GM12872 (cell line): ENCODE measurements around the gene CBLC.

Source experiments
- CTCF ChIP-seq: IDR thresholded peaks from 3 replicates; pipeline ENCODE4 v1.5.1; 2011; ENCODE audit warnings: low read depth, mild to moderate bottlenecking, low read length, moderate library complexity; ENCODE audit not compliant: insufficient read depth

CBLC gene

GRCh38 chr19:44813841-44814470, 36.3 kb downstream of the CBLC start:
- no peak for TF ChIP-seq CTCF

DNA sequence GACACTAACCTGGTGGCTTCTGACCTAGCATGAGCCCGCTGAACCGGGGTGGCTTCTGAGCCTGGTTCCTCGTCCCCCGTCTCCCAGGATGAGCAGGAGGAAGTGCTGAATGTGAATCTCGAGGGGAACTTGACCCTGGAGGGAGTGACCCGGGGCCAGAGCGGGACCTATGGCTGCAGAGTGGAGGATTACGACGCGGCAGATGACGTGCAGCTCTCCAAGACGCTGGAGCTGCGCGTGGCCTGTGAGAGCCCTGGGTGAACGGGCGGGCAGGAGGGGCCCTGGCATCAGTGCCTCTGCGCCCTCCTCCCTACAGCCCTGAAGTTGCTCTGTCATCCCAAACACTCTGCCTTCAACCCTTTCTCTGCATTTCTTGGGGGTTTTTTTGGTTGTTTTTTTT, 36.8 kb downstream of the CBLC start:
- no peak for TF ChIP-seq CTCF

DNA sequence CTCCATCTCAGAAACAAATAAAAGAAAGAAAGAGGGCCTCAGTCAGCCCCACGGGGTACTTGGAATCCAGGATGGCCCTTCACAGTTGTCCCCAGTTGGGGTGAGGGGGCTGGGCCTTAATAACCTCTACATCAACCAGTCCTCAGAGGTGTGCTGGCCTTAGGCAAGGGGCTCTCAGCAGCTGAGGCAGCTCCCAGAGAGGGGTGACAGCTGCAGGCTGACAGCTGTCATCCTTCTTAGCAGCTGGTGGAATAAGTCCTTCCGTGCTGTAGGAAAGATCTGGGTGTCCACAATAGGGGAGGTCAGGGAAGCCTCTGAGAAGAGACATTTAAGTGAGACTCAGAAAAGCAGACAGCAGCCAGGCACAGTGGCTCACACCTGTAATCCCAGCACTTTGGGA, 38.6 kb downstream of the CBLC start:
- no peak for TF ChIP-seq CTCF

DNA sequence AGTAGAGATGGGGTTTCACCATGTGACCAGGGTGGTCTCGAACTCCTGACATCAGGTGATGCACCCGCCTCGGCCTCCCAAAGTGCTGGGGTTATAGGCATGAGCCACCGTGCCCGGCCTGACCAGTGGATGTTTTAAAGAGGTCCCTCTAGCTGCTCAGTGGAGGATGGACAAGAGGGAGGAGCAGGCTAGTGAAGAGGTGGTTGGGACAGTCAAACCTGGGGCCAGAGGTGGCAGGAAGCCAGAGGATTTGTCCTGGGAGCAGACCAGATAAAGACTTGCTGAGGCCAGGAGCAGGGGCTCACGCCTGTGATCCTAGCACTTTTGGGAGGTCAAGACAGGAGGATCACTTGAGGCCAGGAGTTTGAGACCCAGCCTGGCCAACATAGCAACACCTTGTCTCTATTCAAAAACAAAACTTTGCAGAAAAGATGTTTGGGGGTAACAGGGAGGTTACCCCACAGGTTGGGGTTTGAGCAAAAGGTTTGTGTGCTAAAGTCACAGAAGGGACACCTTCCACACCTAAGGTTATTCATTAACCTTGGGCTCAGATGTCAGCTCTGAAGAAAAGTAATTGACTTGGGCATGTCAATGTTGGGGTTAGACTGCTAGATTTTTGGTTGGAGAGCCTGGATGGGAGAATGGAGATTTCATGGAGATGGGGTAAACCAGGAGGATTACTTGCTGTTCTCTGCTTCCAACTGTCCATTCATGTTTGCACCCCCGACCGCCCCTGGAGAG, 40.2 kb downstream of the CBLC start:
- TF ChIP-seq CTCF, result no peak

DNA sequence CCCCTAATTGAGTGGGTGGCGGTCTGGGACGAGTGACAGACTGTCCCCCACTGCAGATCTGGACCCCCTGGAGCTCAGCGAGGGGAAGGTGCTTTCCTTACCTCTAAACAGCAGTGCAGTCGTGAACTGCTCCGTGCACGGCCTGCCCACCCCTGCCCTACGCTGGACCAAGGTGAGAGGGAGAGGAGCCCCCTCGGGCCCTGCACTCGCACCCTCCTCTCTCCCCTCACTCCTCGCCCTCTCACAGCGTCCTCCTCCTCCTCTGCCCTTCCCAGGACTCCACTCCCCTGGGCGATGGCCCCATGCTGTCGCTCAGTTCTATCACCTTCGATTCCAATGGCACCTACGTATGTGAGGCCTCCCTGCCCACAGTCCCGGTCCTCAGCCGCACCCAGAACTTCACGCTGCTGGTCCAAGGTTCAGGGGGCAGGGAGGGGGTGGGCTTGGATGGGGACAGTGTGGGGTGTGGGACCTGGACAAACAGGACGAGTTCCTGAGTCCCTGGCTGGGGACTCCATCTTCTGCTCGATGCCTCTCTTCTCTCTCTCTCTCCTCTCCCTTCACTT, 40.9 kb downstream of the CBLC start:
- no peak for TF ChIP-seq CTCF

- no peak for TF ChIP-seq CTCF
Measured at GRCh38 chr19:44819246-44819832, 41.6 kb downstream of the CBLC start.

DNA sequence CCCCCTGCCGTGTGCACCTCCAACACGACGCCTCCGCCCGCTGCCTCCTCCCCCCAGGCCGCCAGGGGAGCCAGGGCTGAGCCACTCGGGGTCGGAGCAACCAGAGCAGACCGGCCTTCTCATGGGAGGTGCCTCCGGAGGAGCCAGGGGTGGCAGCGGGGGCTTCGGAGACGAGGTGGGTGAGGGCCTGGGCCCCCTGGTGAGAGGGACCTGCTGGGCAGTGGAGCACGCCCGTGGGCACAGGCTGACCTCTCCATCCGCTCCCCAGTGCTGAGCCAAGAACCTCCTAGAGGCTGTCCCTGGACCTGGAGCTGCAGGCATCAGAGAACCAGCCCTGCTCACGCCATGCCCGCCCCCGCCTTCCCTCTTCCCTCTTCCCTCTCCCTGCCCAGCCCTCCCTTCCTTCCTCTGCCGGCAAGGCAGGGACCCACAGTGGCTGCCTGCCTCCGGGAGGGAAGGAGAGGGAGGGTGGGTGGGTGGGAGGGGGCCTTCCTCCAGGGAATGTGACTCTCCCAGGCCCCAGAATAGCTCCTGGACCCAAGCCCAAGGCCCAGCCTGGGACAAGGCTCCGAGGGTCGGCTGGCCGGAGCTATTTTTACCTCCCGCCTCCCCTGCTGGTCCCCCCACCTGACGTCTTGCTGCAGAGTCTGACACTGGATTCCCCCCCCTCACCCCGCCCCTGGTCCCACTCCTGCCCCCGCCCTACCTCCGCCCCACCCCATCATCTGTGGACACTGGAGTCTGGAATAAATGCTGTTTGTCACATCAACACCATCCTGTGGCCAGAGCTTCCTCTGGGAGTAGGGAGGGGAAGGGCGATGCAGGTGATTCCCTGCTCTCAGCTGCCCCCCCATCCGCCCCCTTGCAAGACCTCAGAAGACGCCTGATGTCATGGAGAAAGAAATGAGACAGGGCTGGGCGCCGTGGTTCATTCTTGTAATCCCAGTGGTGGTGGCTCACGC, 43.2 kb downstream of the CBLC start:
- no peak for TF ChIP-seq CTCF
